Inferior parietal cortex (tissue), 1 donor: Measurements from ENCODE around the gene UMODL1.
A peak's percentile ranks its signal among the peaks of the same experiment; 100 is the strongest.

Experiments used
- DNase-seq: peaks from one replicate; pipeline ENCODE4 v3.0.0-alpha.2; 2016; ENCODE audit errors: extremely low spot score

UMODL1 gene

DNA sequence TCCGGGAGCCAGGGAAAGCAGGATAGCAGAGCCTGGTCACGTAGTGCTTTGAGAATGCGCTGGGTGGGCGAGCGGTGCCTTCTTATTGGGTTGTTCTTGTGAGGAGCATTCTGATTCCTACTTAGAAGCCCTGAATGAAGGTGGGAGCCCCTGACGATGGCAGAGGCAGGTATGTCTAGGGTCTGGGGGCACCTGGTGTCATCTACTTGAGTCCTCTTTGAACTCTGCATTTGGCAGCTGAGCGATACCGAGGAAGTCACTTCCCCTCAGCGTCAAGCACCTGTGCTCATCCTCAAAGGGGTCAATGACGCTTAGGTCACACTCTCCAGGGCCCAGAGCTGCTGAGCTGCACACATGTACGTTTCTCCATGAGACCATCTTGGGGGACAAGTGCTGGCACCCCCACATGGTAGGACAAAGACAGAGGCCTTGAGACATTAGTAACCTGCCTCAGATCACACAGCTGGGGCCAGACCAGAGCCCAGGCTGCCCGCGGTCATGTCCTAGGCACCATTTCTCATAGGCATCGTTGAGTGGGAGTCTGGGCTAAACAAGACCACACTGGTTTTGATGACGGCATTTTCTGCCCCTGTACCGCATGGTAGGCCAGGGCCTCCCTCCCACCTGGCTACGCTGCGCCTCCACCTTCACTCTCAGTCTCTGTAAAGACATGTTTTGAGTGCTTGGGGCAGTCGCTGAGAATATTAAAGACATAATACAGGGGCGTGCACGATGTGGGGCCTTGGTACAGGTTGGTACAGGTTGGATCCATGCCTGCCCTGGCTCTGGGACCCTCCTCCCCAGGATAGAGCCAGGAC lies 78.7 kb downstream of the UMODL1 start:
- DNase-seq: no peak

DNA sequence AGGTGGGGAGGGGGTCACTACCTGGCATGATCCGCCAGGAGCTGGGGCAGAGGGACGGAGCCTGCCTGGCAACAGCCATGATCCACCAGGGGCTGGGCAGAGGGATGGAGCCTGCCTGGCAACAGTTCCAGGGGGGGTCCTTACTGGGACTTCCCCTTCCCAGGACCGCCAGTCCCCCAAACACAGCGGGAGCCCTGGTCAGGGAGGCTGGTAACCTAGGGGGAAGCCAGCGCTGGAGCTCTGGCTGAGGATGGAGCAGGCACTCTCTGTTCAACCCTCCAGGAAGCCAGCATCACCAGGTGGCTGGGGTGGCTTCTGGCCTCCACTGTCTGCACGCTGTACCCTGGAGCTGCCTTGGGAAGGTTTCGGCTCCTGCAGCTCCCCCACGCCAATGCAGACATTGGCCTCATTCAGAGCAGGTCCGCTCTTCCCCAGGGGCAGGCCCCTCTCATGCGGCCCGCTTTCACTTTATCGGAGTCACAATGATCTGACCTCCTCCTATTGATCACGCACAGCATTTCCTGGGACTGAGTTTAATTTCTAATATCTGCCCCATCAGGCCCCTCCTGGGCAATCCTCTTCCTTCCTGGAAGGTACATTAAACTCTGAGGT lies 79.5 kb downstream of the UMODL1 start:
- DNase-seq: no peak

DNA sequence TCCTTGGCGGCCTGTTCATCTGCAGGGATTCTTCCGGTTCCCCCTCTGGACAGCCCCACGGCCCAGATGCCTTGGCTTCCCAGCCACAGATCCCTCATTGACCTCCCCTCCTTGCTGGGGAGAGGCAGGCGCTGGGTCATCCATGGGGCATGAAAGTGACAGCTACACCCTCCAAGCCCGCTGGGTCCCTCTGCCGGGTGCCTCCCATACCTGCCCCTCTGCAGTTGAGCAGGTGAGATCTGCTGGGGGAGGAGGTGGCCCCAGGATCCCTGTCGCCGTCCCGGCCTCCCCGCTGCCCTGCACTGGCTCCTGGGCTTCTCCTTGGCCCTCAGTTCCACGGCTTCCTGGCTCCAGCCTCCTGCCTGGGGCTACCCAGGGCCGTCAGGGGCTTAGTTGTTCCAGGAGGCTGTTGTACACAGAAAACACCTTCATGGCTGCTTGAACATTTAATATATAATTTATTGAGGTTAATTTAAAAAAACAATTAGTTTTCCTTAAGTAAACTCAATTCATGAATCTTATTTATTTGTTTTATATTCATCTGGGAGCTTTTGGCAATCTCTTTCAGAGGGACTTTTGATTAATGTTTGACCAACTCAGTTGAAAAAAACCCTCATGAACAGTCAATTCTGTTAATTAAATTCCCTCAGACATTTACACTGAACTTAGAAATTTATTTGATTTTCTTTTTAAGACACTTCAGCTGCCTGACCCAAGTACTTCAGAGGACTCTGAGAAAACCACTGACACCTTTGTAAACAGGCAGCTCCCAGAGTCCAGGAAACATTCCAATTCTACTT lies 80.2 kb downstream of the UMODL1 start:
- DNase-seq: peak; percentile 40

DNA sequence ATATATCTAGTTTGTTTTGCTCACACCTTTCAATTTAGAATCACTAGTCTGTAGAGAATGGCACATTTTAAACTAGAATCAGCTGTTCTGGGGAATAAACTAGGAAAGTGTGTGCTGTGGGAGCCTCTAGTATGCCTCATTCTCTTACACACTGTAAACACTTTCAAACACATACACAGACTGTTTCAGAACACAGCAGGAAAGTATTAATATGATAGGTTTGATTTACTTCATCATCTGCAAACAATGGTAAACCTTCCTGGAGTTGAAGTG lies 80.8 kb downstream of the UMODL1 start:
- no peak for DNase-seq

DNA sequence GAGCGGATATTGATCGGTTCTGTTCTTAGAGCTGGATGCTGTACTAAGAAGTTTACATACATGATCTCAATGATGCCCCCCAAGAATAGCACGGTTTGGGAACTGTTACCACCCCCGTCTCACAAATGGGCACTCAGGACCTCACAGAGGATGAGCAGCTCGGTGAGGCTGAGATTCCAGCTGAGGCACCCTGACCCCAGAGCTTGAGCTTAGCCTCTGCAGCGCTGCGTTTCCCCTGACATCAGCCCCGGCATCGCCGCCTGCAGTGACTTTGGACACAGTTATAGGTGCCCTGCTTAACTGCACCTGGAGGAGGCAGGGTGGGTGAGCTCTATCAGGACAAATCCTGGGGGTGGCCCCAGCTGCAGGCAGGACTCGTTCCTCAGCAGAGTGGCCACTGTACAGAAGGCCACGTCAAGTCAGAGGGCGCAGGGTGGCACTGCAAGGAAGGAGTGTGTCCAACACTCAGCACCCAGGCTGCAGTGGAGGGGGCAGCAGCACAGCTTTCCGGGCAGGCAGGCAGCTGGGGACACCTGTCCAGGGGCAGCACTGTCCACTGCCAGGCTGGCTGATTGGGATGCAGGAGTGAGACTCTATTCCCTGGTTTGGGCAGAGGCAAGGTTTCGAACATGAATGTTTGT lies 82.0 kb downstream of the UMODL1 start:
- no peak for DNase-seq

DNA sequence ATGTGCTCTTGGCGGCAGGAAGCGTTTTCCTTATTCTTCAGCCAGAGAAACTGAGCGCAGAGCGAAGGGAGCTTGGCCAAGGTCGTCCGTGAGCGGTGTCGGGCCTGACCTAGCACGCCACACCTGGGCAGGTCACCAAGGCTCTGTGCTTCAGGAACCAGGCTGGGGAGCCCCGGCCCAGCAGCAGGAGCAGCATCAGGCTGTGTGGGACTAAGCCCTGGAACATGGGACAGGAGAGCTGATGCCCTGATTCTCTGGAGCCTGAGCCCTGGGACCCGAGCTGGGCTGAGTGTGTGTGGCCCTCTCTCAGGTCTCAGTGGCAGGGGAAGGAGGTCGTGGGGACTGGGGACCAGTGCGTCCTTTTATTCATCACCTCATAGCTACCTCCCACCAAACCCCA lies 82.6 kb downstream of the UMODL1 start:
- no peak for DNase-seq

- DNase-seq: no peak
These were observed 83.3 kb downstream of the UMODL1 start for GRCh38 chr21:42154237-42155044.

DNA sequence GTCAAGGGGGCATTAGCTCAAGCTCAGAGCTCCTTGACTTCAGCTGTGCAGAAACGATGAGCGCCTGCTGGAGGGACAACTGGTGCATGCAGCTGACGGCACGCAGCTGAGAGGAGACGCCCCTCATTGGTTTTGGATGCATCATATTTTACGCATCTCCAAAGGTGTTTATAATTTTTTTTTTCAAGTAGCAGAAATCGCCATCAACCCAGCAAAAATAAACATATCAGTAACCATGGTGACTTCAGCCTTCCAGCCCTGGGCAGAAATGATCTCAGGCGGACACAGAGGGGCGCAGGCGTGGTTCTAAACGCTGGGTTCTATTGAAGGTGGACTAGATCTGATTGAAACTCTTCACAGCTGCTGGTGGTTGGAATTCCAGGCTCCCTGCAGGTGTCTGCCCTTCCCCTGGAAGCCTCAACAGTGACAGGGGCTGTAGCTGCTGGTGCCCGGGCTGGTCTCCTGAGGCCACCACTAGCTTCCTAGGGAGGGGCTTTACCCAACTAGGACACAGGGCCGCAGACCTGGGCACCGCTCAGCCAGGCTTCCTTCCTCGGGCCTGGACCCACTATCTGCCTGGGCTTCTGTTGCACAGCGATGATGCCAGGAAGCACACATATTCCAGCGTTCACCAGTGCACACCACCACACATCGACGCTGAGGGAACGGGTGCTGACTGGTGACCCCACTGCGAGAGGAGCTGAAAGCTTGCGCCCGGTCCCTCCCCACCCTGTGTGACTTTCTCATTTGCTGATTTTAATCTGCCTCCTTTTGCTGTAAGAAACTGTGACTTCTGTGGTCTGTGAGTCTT lies 84.1 kb downstream of the UMODL1 start:
- no peak for DNase-seq

DNA sequence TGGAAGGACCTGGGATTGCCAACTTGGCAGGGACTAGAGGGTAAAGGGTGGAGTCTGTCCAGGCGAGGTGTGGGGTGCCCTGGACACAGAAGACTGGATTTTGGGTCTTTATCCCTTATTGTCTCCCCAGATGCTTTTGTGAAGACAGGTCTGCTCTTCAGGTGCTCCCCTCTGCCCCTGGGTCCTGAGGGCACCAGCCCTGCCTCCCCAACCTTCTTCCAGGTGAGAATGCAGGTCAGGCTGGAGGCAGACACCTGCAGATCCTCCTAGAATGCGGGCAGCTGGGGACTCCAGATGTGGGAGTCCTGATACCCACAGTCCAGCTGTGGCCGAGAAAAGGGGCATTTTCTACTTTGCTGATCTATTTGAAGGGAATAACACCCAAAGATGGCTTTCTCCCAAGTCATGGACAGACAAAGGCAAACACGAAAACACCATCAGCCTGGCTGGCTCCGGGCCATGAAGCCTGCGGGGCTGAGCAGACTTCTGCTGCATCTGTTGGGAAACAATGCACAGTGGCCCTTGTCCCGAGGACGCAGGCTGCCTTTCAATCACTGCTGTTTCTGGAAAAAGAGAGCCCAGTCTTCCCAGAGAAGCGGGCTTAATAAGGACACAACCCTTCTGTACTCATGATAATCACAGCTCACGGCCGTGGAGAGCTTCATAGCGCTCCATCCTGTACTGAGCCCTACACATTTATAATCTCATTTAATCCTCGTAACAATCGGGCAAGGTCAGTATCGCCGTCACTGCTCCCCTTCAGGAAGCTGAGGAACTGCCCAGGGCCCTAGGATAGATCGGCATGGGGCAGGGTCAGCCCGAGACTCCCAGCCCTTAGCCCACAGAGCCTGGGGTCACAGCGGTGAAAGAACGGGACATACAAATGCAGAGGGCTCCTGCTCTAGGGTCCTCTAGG lies 85.8 kb downstream of the UMODL1 start:
- peak; percentile 93 for DNase-seq

DNA sequence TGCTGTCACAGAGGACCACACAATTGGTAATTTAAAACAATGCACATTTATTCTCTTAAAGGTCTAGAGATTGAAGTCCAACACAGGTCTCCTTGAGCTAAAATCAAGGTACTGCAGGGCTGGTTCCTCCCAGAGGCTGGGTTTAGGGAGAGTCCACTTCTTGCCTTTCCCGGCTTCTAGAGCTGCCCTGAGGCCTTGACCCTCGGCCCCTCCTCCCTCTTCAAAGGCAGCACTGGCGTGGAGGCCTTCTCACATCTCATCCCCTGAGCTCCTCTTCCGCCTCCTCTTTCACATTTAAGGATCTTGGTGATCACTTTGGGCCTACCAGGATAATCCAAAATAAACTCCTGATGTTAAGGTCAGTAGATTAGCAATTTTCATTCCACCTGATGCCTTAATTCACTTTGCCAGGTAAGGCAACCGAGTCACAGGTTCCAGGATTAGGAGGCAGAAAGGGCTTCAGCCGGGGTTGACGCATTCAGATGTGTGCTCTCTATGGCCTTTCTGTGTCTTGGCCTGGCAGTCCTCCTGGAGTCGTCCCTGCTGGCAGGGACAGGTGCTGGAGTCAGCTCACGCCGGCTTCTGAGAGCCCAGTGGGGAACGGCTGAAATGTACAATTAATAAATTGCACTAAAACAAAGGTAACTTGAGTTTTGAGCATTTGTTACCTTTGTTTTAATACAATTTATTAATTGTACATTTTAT lies 86.6 kb downstream of the UMODL1 start:
- DNase-seq: no peak

- no peak for DNase-seq
These were observed 87.7 kb downstream of the UMODL1 start for GRCh38 chr21:42158846-42159245.

- DNase-seq: no peak
These were observed 88.5 kb downstream of the UMODL1 start for GRCh38 chr21:42159560-42160110.

- no peak for DNase-seq
These were observed 89.1 kb downstream of the UMODL1 start for GRCh38 chr21:42160111-42160721.

GRCh38 chr21:42160765-42161164 lies 89.6 kb downstream of the UMODL1 start:
- no peak for DNase-seq

DNA sequence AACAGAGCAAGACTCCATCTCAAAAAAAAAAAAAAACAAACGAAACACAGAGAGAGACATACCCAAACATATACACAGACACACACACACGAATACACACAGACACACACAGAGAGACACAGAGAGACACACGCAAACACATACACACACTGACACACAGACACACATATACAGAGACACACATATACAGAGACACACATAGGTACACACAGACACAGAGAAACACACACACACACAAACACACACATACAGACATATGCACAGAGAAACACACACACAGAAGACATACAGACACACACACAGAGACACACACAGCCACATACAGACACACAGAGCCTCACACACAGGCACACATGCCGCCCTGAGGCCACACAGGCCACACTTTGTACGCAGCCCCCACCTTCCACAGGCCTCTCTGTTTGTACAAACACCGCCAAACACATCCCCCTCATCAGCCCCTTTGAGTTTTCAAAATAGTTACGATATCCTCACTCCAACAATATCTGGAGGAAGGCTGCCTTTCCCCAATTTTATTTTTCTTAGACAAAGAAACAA lies 90.4 kb downstream of the UMODL1 start:
- DNase-seq: no peak

DNA sequence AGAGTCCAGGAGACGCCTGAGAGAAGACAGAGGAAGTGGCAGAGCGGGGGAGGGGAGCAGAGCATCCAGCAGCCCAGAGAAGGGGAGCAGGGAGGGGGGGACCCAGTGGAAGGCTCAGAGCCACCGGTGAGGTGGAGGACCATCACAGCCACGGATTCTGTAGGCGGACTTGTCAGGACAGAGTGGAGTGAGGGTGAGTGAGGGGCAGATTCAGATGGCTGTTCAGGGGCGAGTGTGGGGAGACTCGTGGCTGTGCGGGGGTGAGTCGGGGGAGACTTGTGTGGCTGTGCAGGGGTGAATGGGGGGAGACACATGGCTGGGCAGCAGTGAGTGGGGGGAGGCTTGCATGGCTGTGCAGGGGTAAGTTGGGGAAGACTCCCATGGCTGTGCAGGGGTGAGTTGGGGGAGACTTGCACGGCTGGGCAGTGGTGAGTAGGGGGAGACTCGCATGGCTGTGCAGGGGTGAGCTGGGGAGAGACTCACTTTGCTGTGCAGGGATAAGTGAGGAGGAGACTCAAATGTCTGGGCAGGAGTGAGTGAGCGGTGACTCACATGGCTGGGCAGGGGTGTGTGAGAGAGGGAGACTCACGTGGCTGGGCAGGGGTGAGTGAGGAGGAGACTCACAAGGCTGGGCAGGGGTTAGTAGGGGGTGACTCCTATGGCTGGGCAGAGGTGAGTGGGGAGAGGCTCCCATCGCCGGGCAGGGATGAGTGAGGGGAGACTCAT lies 91.0 kb downstream of the UMODL1 start:
- DNase-seq: no peak

- DNase-seq: no peak
These were observed 91.9 kb downstream of the UMODL1 start for GRCh38 chr21:42162831-42163510.
